GM18526 (cell line): ENCODE results near the gene CHM.

ENCODE experiments used
- POLR2A ChIP-seq: IDR thresholded peaks from 3 replicates; pipeline ENCODE4 v1.6.1; 2011; ENCODE audit not compliant: insufficient read length; ENCODE audit errors: extremely low read depth

The CHM gene

DNA sequence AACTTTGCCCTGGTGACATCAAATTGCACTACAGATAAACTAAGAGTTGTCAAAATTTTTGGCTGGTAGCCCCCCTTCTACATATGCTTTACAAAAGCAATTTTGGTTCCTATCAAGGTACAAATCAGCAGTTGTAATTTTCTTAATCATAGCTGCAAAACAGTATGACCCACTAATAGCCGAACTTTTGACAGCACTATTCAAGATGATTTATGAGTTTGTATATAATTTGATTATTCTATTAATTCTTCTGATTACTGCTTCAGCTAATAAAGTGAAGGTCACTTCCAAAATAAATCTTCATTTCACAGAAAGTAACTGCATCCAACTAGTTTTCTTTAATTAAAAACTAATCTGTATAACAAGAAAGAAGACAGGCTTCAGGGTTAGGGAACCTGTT lies 119.6 kb downstream of the CHM start:
- no peak for TF ChIP-seq POLR2A

DNA sequence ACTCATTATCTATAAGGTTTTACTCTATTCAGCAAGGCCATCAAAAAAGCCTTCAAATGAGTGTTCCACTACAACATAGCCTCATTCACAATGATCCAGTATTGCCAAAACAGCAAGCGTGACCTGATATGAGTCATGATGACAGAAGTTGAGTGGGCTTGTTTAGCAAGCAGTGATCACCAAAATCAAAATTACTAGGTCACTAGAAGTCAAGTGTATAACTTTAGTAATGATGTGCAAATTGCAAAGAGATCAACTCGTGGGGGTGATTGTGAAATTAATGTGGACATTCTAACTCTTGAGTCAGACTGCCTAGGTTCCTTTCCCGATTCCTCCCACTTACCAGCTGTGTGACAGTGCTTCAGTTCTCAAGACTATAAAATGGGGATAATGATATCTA lies 124.5 kb downstream of the CHM start:
- TF ChIP-seq POLR2A, result no peak

DNA sequence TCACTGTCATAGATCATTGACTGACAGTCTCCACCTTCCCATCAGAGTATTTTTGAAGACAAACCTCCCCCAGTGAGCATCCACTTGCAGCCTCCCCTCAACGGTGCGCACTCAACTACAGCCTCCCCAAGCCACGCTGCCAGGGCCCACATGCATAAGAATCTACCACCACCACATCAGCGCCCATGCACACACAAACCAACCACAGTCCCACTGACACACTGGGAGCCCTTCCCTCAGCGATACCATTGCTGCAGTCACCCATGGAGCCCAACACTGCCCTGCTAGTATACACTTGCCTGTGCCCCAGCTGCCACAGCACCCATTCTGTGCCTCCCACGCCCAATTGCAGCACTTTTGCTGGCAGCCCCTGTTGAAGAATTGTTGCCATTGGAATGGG lies 132.9 kb downstream of the CHM start:
- TF ChIP-seq POLR2A, result no peak

DNA sequence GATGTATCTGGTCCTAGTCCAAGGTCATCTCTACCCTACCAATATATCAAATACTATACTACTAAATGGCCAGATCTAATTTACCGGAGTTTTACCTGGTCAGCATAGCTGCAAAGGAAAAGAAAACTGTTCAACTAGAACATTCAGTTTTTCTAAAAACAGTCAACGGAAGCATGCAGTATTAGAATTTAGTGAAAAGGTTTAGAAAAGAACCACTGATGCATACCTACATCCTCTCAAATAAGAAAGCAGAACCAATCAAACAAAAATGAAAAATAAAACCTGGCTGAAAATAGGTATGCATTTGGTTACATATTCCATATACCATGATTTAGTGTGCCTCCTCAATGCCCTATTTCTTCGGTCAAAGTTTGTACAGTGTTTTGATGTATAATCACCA lies 140.0 kb downstream of the CHM start:
- no peak for TF ChIP-seq POLR2A

GRCh38 chrX:85906399-85906798 lies 141.0 kb downstream of the CHM start:
- TF ChIP-seq POLR2A, result no peak

DNA sequence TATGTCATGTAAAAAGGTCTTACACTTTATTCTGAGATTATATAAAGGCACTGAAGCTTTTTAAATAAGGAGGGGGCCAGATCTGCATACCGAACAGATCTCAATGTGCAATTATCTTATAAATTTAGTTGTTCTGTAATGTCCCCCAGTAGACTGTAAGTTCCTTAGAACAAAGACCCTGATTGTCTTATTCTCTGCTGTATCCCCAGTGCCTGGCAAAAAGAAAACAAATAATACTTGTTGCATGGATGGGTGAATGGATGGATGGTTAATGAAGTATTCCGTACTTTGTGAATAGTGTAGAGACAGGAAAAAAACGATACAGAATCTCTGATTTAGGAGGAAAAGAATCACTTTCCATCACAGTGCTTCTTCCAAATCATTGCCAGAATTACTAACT lies 141.5 kb downstream of the CHM start:
- TF ChIP-seq POLR2A, result no peak

DNA sequence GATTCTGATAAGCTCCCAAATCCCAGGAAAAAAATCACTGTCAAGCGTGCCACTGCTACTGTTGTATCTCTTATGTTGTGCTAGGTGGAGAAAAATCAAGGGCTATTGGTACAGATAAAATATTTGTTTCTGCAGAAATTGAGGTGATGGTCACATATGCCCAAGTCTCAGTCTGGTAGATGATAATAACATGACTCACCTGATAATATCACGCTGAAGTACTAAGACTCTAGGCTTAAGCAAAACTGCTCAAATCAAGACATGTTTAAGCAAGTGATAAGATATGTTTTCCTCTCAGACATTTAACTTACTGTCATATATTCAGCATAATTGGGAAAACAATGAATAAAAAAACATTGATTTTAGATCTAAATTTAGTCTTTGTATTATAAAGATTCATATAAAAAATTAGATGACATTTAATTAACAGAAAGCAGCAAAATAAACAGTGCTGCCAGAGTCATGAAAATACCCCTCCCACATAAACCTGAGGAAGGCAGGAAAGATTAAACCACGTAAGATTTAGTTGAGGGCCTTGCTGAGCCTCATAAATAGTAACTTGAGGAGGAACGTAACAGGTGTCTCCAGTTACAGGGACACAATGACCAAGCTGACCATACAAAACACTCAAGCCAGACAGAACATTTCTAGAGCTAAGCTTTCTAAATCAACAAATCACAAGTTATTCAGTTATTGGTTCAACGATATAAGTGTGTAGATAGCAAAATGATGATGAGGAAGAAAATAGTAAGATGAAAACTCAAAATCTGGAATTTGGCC lies 143.5 kb downstream of the CHM start:
- TF ChIP-seq POLR2A, result no peak

- no peak for TF ChIP-seq POLR2A
These were observed 149.8 kb downstream of the CHM start for GRCh38 chrX:85897362-85898126.

DNA sequence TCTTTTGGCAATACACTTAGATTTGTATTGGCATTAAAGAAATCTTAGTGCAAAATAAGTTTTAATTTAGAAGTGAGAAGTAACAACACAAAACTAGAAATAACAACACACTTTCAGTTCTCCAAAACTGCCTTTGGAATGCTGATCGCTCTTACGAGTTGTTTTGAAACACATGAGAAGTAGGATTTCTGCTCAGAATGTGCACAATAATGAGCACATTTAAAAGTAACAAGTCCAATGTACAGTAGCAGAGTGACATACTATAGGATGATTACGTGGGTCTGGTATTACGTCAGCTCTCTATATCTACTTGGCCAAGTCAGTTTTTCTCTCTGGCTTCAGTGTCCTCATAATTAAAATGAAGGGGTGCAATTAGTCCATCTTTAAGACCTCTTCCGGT lies 164.8 kb downstream of the CHM start:
- no peak for TF ChIP-seq POLR2A

GRCh38 chrX:85870585-85870984 lies 176.8 kb downstream of the CHM start:
- no peak for TF ChIP-seq POLR2A

DNA sequence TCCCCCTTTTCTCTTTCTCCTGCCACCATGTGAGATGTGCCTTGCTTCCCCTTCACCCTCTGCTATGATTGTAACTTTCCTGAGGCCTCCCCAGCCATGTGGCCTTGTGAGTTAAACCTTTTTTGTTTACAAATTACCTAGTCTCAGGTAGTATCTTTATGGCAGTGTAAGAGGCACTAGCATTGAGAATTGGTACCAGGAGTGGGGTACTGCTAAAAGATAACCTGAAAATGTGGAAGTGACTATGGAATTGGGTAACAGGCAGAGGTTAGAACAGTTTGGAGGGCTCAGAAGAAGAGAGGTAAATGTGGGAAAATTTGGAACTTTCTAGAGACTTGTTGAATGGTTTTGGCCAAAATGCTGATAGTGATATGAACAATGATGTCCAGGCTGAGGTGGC lies 182.0 kb downstream of the CHM start:
- no peak for TF ChIP-seq POLR2A

DNA sequence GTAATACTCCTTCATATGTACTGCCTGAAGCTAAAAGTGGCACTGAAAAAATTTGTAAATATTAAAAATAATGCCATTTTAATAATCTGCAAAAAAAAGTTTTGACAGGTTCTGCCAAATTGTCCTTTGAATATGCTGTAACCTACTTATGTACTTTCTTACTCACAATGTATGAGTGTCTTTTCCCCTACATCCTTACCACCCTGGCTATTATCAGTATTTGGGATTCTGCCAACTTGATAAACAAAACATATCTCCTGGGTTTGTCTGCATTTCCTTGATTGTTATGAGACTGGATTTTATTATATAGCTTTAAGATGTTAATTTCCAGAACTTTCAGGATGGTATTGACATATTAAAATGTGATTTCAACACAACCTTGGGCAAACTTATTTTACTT lies 187.9 kb downstream of the CHM start:
- no peak for TF ChIP-seq POLR2A

DNA sequence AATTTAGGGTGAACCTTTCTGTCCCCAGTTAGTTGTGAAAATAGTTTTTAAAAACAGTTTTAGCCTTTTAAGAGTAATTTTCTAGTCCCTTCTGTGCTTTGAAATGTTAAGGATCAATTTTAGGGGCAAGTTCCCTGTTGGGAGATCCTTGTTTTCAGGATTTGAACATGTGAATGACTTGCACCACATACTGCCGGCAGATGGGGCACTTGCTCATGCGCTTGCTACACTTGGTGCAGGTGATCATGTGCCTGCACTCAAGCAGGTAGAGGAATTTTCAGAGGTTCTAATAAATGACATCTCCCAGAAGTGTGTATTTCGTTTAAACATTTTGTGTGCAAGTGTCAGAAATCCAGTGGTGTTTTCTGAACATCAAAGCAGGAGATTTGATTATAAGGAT lies 195.9 kb downstream of the CHM start:
- TF ChIP-seq POLR2A, result no peak

- TF ChIP-seq POLR2A, result no peak
These were observed 210.5 kb downstream of the CHM start for GRCh38 chrX:85836868-85837267.

DNA sequence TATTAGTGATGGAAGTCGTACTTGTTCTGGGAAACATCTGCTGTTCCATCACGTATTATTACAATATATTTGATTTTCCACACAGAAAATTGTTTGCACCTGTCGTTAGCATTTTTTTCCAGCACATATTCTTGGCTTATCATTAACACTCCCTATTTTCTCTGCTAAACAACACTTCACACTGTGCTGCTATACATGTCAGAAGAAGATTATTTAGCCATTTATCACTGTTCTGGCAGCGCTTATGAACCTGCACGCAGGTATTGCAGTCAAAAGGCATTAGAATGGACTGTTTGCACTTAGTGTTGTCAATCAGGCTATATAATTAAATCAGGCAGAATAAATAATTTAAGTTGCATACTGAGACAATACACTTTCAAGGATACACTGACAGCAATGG lies 218.6 kb downstream of the CHM start:
- no peak for TF ChIP-seq POLR2A

DNA sequence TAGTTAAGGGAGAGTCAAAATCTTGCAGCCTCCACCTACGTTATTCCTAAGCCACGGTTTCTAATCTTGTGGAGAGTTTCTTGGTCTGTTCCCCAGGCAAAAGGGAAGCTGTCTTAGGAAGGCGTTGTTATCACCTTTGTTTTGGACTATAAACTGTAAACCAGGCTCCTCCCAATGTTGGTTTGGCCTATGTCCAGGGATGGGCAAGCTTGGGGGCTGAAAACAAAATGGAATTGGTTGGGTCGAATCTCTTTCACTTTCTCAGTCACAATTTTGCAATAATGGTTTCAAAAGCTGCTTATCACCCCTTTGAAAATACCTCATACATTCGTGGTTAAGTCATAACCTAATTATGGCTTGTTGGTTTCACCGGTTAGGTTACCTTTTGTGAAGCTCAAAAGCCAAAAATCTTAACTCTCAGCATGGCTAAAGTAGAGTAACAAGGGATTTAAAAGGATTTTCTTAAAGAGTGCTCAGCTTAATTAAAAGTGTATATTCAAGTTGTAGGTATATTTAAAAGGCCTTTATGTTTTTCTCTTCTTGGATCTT lies 232.1 kb downstream of the CHM start:
- no peak for TF ChIP-seq POLR2A
